CD4-positive, alpha-beta T cell (primary cell): ENCODE results near the gene FAM53A. TPM values are rescaled to one million over a fixed set of nuclear protein-coding genes. Genes with fewer than 3 reads are reported as not detected.

ENCODE experiments used
- ATAC-seq: fragments of 200-7000 bp; cut with Tn5 transposase; one replicate; pipeline ENCODE4 v1.10.0; 2022; ENCODE audit warnings: mild to moderate bottlenecking; ENCODE audit not compliant: poor library complexity
- CTCF ChIA-PET: fragments of 350-600 bp; sonication (Branson Sonifier 250); formaldehyde crosslinking; loops from one replicate; lab custom pipeline; 2021; ENCODE audit warnings: antibody characterized with exemption, inconsistent platforms; lab: Charles Lee
- POLR2A ChIA-PET: fragments of 350-600 bp; sonication (Branson Sonifier 250); formaldehyde crosslinking; loops from one replicate; lab custom pipeline; 2021; ENCODE audit warnings: antibody characterized with exemption, inconsistent platforms; lab: Charles Lee
- DNase-seq, 14 experiments: peaks; one replicate each; pipeline ENCODE4 v3.0.0-alpha.2; 2013 to 2020; ENCODE audit warnings: mixed read lengths in 2 of 14
- H3K27ac ChIP-seq, 2 donors: one replicate each; pipeline versions ENCODE4 v1.5.1 to v1.7.0; 2013; ENCODE audit warnings: low read length in 2 of 2, low read depth in 1 of 2, mild to moderate bottlenecking in 1 of 2
- H3K27me3 ChIP-seq, 2 experiments: 1 replicate in 1 of 2; 2 replicates in 1 of 2; pipeline versions ENCODE4 v1.6.1 to v1.7.0; 2013; ENCODE audit warnings: low read length in 2 of 2, control low read depth in 1 of 2, mild to moderate bottlenecking in 1 of 2, moderate library complexity in 1 of 2; ENCODE audit not compliant: insufficient read depth in 2 of 2, control insufficient read depth in 1 of 2
- H3K36me3 ChIP-seq: one replicate; pipeline ENCODE4 v1.6.1; 2013; ENCODE audit warnings: low read length, control low read depth; ENCODE audit not compliant: insufficient read depth
- H3K4me1 ChIP-seq: one replicate; pipeline ENCODE4 v1.6.1; 2013; ENCODE audit warnings: low read length, control low read depth; ENCODE audit not compliant: insufficient read depth
- H3K4me3 ChIP-seq: one replicate; pipeline ENCODE4 v1.5.1; 2013; ENCODE audit warnings: mild to moderate bottlenecking, low read length, moderate library complexity
- H3K9me3 ChIP-seq, 2 experiments: 1 replicate in 1 of 2; 2 replicates in 1 of 2; pipeline versions ENCODE4 v1.6.1 to v1.7.0; 2013; ENCODE audit warnings: low read length in 2 of 2, mild to moderate bottlenecking in 2 of 2, control low read depth in 1 of 2, moderate library complexity in 1 of 2; ENCODE audit not compliant: control insufficient read depth in 1 of 2, insufficient read depth in 1 of 2
- H3K27ac Mint-ChIP-seq: one replicate; pipeline ENCODE4 v1.8.0; 2020; ENCODE audit warnings: mixed read lengths
- H3K27me3 Mint-ChIP-seq: one replicate; pipeline ENCODE4 v1.8.0; 2021; ENCODE audit warnings: mixed read lengths
- H3K36me3 Mint-ChIP-seq: one replicate; pipeline ENCODE4 v1.8.0; 2021; ENCODE audit warnings: low read depth, mixed read lengths
- H3K4me1 Mint-ChIP-seq: one replicate; pipeline ENCODE4 v1.8.0; 2021; ENCODE audit warnings: low read depth, mixed read lengths
- H3K4me3 Mint-ChIP-seq: one replicate; pipeline ENCODE4 v1.8.0; 2020; ENCODE audit warnings: mild to moderate bottlenecking, mixed read lengths
- H3K9me3 Mint-ChIP-seq: one replicate; pipeline ENCODE4 v1.8.0; 2020; ENCODE audit warnings: mixed read lengths
- CTCF ChIP-seq: fragments of 200-600 bp; IDR thresholded peaks from one replicate; pipeline ENCODE4 v1.8.0; 2022; ENCODE audit warnings: antibody characterized with exemption, mild to moderate bottlenecking
- intact Hi-C, 2 experiments: fragments of 100-400 bp; cut with DNase I in 1 of 2; cut with micrococcal nuclease in 1 of 2; formaldehyde crosslinking; loops; one replicate each; pipeline versions ENCODE4 v1.15.1 to v1.9.0; 2023 to 2025; cut with DNase I, micrococcal nuclease
- total RNA-seq, 174 experiments: library from RNA in 2 of 174; stranded (reverse) in 2 of 174; gene quantifications; one replicate each; pipeline ENCODE4 v1.2.3 and lab custom pipeline; 2021 to 2026

The FAM53A gene
- total RNA-seq, 2 experiments from 2014 or later = 0.93 to 2.4 TPM

- no peak overlapping the region for H3K4me3 Mint-ChIP-seq
- Histone ChIP-seq H3K27ac (no peak overlapping the region), H3K27me3 (no peaks in the 10 kb centered on the region), H3K9me3 (peaks cover 0 to 4% of the 10 kb centered on the region in 2 experiments), H3K4me1 (peaks cover 22% of the 10 kb centered on the region), H3K36me3 (no peaks in the 10 kb centered on the region), H3K4me3 (no peak overlapping the region)
- TF ChIP-seq CTCF = no peak
- no peaks in the 10 kb centered on the region for H3K4me1 Mint-ChIP-seq
- H3K27me3 Mint-ChIP-seq = no peaks in the 10 kb centered on the region
- ATAC-seq = no peak
- no peak overlapping the region for H3K27ac Mint-ChIP-seq
- H3K36me3 Mint-ChIP-seq = no peaks in the 10 kb centered on the region
- no peak for DNase-seq
- CTCF ChIA-PET = no interaction called here
- intact Hi-C loops = no loop called here
- H3K9me3 Mint-ChIP-seq = no peaks in the 10 kb centered on the region
- POLR2A ChIA-PET = no interaction called here
These were observed 53.8 kb downstream of the FAM53A start for GRCh38 chr4:1630266-1630665.

- Mint-ChIP-seq H3K4me3 (no peak overlapping the region), H3K36me3 (no peaks in the 10 kb centered on the region), H3K9me3 (no peaks in the 10 kb centered on the region), H3K4me1 (no peaks in the 10 kb centered on the region), H3K27ac (no peak overlapping the region), H3K27me3 (no peaks in the 10 kb centered on the region)
- Histone ChIP-seq H3K4me1 (peaks cover 22% of the 10 kb centered on the region), H3K27ac (no peak overlapping the region), H3K4me3 (no peak overlapping the region), H3K36me3 (no peaks in the 10 kb centered on the region), H3K9me3 (peaks cover 0 to 4% of the 10 kb centered on the region in 2 experiments), H3K27me3 (no peaks in the 10 kb centered on the region)
- no peak for TF ChIP-seq CTCF
- DNase-seq (no peak), ATAC-seq (no peak)
- CTCF ChIA-PET = interaction anchor here (0.6 to 1.2 kb wide), 4 partner anchors 138 to 1006 kb away, joined by 3 to 6 read pairs (median 4); no protein-coding TSS in a partner anchor
- intact Hi-C loops = loop anchor here in 1 of 2 experiments (1.0 to 2.0 kb wide), 2 partner anchors 273 to 499 kb away; no protein-coding TSS in a partner anchor
- POLR2A ChIA-PET = interaction anchor here (0.8 to 1.3 kb wide), 2 partner anchors 81 to 275 kb away, joined by 3 to 4 read pairs; no protein-coding TSS in a partner anchor
These were observed 54.4 kb downstream of the FAM53A start for GRCh38 chr4:1629699-1630083.

DNA sequence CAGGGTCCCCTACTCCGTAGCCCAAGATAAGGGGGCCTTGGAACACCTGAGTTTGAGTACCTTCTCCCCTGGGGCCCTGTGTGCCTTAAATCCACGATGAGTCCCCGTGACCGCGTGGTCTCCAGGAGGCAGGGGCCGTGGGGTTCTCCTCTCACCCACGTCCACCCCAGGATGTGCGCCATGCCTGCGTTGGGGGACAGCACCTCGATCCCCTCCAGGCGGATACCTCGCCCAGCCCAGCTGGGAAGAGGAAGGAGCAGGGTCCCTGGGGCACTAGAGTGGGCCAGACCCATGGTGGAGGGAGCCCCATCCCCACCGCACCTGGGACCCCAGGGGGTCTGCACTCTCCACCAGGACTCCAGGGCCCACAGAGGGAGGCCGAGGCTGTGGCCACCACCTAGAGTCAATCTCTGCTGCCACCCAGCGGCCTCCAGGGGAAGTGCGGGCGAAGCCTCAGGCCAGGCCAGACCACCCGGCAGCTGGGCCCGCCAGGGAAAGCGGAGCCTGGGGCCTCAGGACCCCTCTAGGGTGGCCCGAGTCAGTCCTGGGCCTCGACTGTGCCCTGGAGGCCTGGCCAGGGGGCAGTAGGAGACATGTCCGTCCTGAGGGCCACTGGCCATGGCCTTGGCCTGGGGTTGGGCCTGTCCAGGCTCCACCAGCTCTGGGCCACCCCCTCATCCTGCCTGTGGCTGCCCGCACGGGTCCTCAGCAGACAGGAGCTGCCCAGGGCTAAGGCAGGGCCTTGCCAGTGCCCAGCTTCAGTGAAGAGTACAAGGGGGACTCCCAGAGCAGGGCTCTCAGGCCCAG, 55.0 kb downstream of the FAM53A start:
- Histone ChIP-seq H3K4me1 (peaks cover 23% of the 10 kb centered on the region), H3K4me3 (no peak overlapping the region), H3K27me3 (no peaks in the 10 kb centered on the region), H3K9me3 (peaks cover 0 to 4% of the 10 kb centered on the region in 2 experiments), H3K36me3 (no peaks in the 10 kb centered on the region), H3K27ac (no peak overlapping the region)
- ATAC-seq (peak; percentile 76), DNase-seq (peak; percentile 43 to 84 (median 64))
- TF ChIP-seq CTCF = peak; percentile 98
- Mint-ChIP-seq H3K27ac (no peak overlapping the region), H3K27me3 (no peaks in the 10 kb centered on the region), H3K36me3 (no peaks in the 10 kb centered on the region), H3K4me1 (no peaks in the 10 kb centered on the region), H3K4me3 (no peak overlapping the region), H3K9me3 (no peaks in the 10 kb centered on the region)
- intact Hi-C loops = loop anchor here in 1 of 2 experiments (1.0 to 2.0 kb wide), 2 partner anchors 273 to 498 kb away; no protein-coding TSS in a partner anchor
- CTCF ChIA-PET = interaction anchor here (0.6 to 1.2 kb wide), 4 partner anchors 139 to 1007 kb away, joined by 3 to 6 read pairs (median 4); no protein-coding TSS in a partner anchor
- POLR2A ChIA-PET = interaction anchor here (0.8 to 1.3 kb wide), 2 partner anchors 80 to 274 kb away, joined by 3 to 4 read pairs; no protein-coding TSS in a partner anchor
